Sigmoid colon (tissue), 4 donors: ENCODE measurements around the gene RGS19.

ENCODE experiments used
- EP300 ChIP-seq, 4 donors: sonication (generic); formaldehyde crosslinking; IDR thresholded peaks; one replicate each; pipeline ENCODE4 v1.6.1; 2017; ENCODE audit warnings: antibody characterized with exemption in 4 of 4
- POLR2A ChIP-seq, 2 donors: fragments of 450-650 bp; IDR thresholded peaks; one replicate each; pipeline ENCODE4 v1.6.1; 2016; ENCODE audit warnings: antibody characterized with exemption in 2 of 2, mild to moderate bottlenecking in 2 of 2, moderate library complexity in 2 of 2
- TF ChIP-seq, protein P1 (sequence below), 4 experiments: fragments of 450-650 bp in 3 of 4; fragments of 200-600 bp in 1 of 4; IDR thresholded peaks; one replicate each; pipeline ENCODE4 v1.5.1; 2016 to 2019; ENCODE audit warnings: antibody characterized with exemption in 4 of 4, mild to moderate bottlenecking in 3 of 4, moderate library complexity in 2 of 4

DNA sequence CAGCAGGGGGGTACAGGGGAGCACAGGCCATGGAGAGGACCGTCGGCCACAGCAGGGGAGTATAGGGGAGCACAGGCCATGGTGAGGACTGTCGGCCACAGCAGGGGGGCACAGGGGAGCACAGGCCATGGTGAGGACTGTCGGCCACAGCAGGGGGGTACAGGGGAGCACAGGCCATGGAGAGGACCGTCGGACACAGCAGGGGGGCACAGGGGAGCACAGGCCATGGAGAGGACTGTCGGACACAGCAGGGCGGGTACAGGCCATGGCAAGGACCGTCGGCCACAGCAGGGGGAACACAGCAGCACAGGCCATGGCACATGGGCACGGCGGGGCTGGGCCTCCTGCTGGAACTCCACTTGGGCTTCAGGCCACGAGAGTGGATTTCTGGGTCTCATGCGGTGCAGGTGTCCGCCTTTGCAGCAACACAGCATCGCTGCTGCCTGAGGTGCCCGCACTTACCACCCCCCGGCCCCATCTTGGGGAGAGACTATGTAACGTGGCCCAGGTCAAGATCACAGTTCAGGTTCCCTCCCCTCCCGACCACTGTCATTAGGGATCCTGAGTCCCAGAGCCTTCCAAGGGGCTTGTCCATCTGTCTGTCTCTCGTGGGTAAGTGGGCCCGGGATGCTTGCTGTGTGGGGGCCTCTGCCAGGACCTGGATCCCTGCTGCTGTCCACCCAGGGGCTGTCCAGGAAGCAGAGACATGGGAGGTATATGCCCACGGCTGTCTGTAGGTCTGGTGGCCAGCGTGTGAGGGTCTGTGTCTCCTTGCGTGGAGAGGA lies 25.5 kb upstream of the RGS19 start:
- no peak for TF ChIP-seq EP300 (IDR thresholded peaks at IDR 0.05)
- TF ChIP-seq, protein P1, sequence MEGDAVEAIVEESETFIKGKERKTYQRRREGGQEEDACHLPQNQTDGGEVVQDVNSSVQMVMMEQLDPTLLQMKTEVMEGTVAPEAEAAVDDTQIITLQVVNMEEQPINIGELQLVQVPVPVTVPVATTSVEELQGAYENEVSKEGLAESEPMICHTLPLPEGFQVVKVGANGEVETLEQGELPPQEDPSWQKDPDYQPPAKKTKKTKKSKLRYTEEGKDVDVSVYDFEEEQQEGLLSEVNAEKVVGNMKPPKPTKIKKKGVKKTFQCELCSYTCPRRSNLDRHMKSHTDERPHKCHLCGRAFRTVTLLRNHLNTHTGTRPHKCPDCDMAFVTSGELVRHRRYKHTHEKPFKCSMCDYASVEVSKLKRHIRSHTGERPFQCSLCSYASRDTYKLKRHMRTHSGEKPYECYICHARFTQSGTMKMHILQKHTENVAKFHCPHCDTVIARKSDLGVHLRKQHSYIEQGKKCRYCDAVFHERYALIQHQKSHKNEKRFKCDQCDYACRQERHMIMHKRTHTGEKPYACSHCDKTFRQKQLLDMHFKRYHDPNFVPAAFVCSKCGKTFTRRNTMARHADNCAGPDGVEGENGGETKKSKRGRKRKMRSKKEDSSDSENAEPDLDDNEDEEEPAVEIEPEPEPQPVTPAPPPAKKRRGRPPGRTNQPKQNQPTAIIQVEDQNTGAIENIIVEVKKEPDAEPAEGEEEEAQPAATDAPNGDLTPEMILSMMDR (IDR thresholded peaks at IDR 0.05): no peak
- no peak for TF ChIP-seq POLR2A (IDR thresholded peaks at IDR 0.05)
